GM19035 (cell line): ENCODE results near the gene MX1.

ENCODE experiments used
- ATAC-seq: cut with Tn5 transposase; IDR thresholded peaks from one replicate; pipeline ENCODE4 v1.9.1; 2021; ENCODE audit not compliant: unreplicated experiment

The MX1 gene

GRCh38 chr21:41487082-41487481 lies 61.0 kb downstream of the MX1 start:
- no peak for ATAC-seq

- ATAC-seq: no peak
These were observed 62.0 kb downstream of the MX1 start for GRCh38 chr21:41488080-41488479.

GRCh38 chr21:41489329-41489728 lies 63.3 kb downstream of the MX1 start:
- no peak for ATAC-seq

- no peak for ATAC-seq
These were observed 64.3 kb downstream of the MX1 start for GRCh38 chr21:41490330-41490729.

- no peak for ATAC-seq
These were observed 65.4 kb downstream of the MX1 start for GRCh38 chr21:41491412-41491811.

- ATAC-seq: no peak
These were observed 68.2 kb downstream of the MX1 start for GRCh38 chr21:41494242-41494641.

DNA sequence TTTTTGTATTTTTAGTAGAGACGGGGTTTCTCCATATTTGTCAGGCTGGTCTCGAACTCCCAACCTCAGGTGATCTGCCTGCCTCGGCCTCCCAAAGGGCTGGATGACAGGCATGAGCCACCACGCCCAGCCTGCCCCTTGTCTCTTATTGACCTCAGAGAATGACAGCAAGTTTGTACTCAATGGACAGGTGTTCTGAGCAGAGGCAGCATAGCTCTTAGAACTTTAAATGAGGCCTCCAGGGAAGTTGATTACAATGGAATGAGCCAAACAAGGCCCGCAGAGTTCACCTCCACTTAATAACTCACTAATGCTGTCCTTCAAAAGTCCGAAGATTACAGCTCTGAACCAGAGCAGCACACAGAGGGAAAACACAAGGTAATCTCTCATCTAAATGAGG lies 71.0 kb downstream of the MX1 start:
- ATAC-seq: no peak

- no peak for ATAC-seq
These were observed 71.7 kb downstream of the MX1 start for GRCh38 chr21:41497788-41498187.

- ATAC-seq: no peak
These were observed 73.9 kb downstream of the MX1 start for GRCh38 chr21:41499920-41500319.

GRCh38 chr21:41500363-41500762 lies 74.3 kb downstream of the MX1 start:
- ATAC-seq: no peak

- no peak for ATAC-seq
These were observed 74.9 kb downstream of the MX1 start for GRCh38 chr21:41500931-41501381.

DNA sequence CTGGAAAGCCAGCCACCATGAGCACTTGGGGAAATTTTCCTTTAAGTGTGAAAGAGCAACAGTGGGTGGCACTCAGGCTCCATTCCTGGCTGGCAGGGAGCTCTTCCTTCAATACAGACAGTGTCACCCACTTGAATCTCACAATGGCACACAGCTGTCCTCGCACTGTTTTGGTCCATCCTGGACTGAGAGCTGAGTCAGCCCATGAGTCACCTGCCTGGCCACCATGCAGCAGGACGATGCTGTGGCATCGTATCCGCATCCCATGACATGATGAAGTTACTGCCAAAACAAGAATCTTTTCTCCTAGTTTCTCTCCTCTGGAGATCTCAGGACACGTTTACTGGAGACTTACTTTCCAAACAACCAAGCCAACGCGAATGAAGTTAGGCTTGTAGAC lies 75.9 kb downstream of the MX1 start:
- ATAC-seq: no peak

- no peak for ATAC-seq
These were observed 77.3 kb downstream of the MX1 start for GRCh38 chr21:41503331-41503730.

DNA sequence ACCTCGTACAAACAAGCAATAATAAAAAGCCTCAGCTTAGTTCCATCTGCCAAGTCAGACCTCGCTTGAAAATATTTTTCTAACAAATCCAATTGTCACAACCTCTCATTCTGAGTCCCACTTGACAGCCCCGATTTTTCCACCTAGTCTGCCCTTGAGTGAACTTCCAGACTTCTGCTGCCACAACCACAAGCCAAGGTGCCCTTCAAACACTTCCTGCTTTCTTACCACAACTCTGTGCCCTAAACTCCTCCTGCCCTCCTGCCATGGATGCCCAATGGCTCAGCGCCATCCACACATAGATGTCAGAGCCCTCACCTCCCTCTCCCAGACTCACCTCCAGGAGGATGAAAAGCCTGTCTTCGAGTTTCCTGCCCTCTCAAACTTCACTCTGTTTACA lies 78.0 kb downstream of the MX1 start:
- ATAC-seq: no peak

- no peak for ATAC-seq
These were observed 80.1 kb downstream of the MX1 start for GRCh38 chr21:41506005-41506594.

GRCh38 chr21:41506611-41507520 lies 80.8 kb downstream of the MX1 start:
- no peak for ATAC-seq

- ATAC-seq: no peak
These were observed 81.7 kb downstream of the MX1 start, which contains the start of gene TMPRSS2 for GRCh38 chr21:41507521-41508414. TSS of gene TMPRSS2 (minus strand) at chr21:41508158. CDS start at chr21:41498133, 10,025 bp downstream.

GRCh38 chr21:41508415-41509144 lies 82.5 kb downstream of the MX1 start:
- no peak for ATAC-seq
